T-helper 1 cell (primary cell): Measurements from ENCODE around the gene NEGR1.

Experiments used
- DNase-seq, 5 donors: peaks; one replicate each; pipeline ENCODE4 v3.0.0-alpha.2; 2012 to 2020

The NEGR1 gene

DNA sequence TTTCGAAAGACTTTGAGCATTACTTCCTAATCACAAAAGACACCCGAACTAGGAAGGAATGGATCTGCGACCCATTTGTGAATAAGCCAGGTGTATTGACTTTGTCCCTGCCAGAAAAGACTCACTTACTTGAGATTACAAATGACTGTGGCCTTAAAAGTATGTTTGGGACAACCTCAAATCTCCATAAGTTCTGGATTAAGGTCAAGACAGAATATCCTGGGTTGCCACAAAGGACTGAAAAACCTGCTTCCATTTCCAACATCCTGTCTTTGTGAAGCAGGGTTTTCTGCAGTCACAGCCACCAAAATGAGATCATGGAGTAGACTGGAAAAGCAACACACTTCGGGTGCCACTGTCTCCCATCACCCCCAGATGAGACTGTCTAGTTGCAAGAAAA lies 664.1 kb downstream of the NEGR1 start:
- no peak for DNase-seq

DNA sequence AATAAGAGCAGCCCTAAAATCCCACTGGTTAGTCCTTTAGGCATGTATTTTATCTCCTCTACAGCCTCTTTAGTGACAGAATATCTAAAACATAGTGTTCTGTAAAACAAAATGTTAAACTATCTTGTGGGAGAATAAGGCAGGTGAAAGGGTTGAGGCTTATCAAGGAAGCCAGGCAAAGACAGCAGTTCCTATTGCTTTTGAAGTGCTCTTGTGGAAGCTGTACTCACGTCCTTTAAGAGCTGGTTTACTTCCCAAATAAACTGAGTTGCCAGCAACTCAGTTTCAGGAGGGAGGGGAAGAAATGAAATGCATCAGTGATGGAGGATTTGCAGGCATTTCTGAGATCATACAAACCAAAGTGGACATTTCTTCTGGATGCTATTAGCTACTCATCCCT lies 671.9 kb downstream of the NEGR1 start:
- no peak for DNase-seq

- DNase-seq: no peak
Observed at GRCh38 chr1:71603044-71603776, 679.1 kb downstream of the NEGR1 start.

GRCh38 chr1:71600023-71600422 lies 682.3 kb downstream of the NEGR1 start:
- DNase-seq: no peak

DNA sequence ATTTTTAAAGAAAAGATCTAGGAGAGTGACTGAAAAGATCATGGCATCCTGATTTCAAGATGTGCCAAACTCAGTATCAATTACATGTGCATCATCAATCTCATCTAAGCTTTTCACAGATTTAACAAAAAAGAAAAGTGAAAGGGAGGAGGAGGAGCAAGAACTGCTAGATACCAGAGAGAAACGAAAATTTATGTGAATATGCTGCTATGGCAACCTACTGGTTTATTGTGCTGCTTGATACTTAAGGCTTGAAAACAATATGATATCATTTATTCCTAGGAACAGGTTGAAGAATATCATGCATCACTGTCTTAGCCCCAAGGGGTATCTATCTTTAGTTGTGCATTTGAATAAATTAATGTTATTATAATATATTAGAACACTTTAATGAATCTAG lies 683.0 kb downstream of the NEGR1 start:
- no peak for DNase-seq

GRCh38 chr1:71593523-71593922 lies 688.8 kb downstream of the NEGR1 start:
- no peak for DNase-seq

DNA sequence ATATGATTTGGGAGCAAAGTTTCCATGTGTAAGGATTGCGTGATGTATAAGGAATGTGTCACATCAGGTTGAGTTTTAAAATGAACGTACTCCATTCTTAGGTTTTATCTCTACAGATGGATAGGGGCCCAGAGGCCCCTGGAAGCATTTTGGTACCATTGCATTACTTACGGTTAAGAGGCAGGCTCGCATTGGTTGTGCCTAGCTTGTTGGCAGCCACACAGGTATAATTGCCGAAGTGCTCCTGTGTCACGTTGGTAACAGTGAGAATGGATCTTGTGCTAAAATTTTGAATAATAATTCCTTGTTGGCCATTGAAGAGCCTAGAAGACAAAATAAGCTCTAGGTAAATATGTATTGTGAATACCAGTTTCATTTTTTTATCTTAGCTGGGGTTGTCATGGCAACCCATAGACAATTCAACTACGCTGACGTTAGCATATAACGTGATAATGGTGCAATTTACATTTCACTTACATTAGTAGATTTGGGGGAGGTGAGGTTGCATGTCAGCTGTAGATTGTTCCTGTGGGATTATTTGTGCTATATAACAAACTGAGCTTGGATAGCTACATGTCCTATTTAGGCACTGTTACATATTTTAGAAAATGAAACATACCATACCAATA lies 689.6 kb downstream of the NEGR1 start:
- no peak for DNase-seq

GRCh38 chr1:71589005-71589404 lies 693.3 kb downstream of the NEGR1 start:
- DNase-seq: no peak

GRCh38 chr1:71587961-71588360 lies 694.4 kb downstream of the NEGR1 start:
- no peak for DNase-seq

DNA sequence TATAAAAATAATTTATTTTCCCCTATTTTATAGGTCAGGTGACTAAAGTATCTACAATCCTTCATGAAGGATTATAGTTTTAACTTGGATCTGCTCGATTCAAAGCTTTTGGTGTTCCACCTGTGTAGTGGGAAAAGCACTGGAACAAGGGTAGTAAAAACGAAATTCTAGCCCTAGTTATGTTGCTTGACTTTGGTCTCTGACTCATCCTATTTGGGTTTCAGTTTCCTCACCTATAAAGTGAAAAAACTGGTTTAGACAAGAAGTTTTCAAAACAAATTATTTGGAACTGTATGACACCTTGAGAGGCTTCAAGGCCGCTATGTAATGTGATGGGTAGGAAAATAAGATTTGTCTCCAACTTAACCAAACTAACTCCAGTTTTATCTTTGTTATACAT lies 696.3 kb downstream of the NEGR1 start:
- no peak for DNase-seq

- no peak for DNase-seq
Observed at GRCh38 chr1:71583756-71584155, 698.6 kb downstream of the NEGR1 start.

DNA sequence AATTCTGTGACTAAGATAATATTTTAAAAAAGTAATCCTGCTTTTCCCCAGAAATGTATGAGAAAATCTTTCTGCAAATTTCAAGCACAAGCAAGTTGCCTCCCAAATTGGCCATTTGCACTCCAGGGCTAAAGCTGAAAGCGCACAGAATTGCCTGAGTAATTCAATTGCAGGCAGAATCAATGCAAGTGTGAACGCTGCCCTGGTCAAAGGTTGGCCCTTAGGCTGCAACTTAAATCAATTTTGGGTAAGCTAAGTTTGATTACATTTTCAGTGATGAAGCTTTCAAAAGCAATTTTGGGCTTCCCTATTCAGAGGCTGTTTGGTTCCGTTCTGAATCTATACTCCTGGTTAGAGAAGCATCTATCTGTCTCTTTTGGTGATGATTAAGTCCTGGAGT lies 699.7 kb downstream of the NEGR1 start:
- no peak for DNase-seq

GRCh38 chr1:71577451-71578131 lies 704.7 kb downstream of the NEGR1 start:
- DNase-seq: no peak

- no peak for DNase-seq
Observed at GRCh38 chr1:71572038-71572437, 710.3 kb downstream of the NEGR1 start.

- DNase-seq: no peak
Observed at GRCh38 chr1:71566413-71566812, 715.9 kb downstream of the NEGR1 start.

DNA sequence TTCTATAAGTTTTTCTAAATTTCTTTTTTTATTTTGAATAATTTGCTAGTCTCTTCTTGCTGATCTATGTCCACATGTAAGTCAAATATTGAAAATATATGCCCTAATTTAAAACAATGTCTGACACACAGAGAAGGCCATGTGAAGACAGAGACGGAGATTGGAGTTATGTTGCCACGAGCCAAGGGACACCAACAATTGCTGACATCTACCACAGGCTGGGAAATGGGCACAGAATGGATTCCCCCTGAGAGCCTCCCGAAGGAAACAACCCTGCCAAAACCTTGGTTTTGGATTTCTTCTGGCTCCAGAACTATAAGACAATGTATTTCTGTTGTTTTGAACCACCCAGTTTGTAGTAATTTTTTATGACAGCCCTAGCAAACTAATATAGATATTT lies 716.5 kb downstream of the NEGR1 start:
- no peak for DNase-seq

GRCh38 chr1:71565262-71565661 lies 717.1 kb downstream of the NEGR1 start:
- no peak for DNase-seq

GRCh38 chr1:71562298-71562697 lies 720.0 kb downstream of the NEGR1 start:
- no peak for DNase-seq

DNA sequence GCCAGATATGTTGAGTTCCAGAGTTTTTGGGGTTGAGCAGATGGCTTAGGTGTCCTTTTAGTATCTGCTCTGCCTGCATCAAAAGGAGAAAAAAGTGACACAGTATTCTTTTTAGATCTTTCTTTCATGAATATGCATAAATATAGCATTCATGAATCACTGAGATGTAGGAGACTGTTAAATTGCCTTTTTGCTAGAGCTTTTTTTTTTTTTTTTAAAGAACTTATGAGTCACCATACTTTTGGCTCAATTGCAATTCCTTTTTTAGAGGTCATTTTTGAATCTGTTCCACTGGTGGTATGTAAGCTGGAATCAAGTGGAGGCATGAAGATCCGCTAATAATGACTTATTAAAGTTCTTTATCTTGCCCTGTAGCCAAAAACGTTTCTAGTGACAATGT lies 720.6 kb downstream of the NEGR1 start:
- DNase-seq: no peak

GRCh38 chr1:71561206-71561605 lies 721.1 kb downstream of the NEGR1 start:
- no peak for DNase-seq

DNA sequence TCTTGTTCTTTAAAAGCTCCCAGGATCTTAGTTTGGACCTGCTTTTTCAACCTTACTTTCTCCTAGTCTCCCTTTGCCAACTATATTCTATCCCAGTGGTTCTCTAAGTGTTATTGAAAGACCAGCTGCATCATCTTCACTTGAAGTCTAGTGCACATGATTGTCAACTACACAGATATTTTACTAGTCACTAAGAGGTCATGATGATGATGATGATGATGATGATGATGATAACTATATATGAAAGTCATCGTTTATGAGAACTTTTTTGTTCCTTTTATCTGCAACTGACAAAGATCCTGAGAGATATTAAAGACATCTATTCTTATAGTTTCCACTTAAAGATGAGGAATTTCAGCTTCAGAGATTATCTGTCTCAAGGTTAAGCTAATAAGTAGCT lies 722.5 kb downstream of the NEGR1 start:
- no peak for DNase-seq

DNA sequence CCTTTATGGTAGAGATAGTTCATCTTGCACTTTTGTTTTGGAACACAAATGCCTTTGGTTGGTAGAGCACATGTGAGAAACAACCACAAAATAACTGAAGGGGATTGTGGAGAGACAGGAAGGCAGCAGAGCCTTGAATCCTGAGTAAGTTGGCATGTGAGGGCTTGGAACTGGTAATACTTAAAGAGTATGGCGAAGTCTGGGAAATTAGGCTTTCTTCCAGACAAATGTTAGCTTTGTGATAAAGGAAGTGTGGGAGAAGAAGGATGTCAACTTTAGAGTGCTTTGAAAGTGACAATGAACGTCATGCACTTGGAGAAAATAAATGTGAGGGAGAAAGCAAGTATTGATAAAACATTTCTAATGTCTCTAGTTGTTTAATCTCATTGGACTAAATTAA lies 725.2 kb downstream of the NEGR1 start:
- DNase-seq: no peak

DNA sequence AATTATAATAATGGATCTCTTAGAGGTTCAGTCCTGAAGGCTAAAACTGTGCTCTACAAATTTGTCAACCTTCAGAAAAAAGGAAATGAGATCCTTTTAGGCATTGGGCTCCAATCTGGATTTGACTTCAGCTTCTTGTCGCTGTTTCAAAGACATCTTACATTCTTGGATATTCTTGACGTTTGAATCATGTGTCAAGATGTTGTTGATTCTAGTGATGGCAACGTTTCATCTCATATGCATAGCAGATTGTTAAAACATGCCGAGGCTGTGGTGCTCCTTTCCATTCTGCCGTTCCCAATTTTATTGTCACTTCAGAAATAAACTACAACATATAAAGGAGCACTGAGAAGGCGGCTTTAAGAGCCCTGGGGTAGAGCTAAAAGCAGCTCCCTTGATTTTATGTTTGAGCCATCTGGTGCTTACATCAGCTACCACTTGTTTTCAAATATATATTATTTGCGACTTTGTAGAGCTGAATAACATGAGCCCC lies 733.9 kb downstream of the NEGR1 start:
- DNase-seq: no peak

- DNase-seq: no peak
Observed at GRCh38 chr1:71542155-71542554, 740.2 kb downstream of the NEGR1 start.
